ENCODE results near the gene GANAB. TPM values are rescaled to one million over a fixed set of nuclear protein-coding genes. Genes with fewer than 3 reads are reported as not detected.
A peak's percentile ranks its signal among the peaks of the same experiment; 100 is the strongest.
"Not testable (repeated sequence)": the region's sequence is repeated elsewhere in the genome, so short reads cannot be mapped to it uniquely, and the experiment has no call there.

GANAB gene
- total RNA-seq, 2 donors from 2014 or later: 310 to 312 TPM

DNA sequence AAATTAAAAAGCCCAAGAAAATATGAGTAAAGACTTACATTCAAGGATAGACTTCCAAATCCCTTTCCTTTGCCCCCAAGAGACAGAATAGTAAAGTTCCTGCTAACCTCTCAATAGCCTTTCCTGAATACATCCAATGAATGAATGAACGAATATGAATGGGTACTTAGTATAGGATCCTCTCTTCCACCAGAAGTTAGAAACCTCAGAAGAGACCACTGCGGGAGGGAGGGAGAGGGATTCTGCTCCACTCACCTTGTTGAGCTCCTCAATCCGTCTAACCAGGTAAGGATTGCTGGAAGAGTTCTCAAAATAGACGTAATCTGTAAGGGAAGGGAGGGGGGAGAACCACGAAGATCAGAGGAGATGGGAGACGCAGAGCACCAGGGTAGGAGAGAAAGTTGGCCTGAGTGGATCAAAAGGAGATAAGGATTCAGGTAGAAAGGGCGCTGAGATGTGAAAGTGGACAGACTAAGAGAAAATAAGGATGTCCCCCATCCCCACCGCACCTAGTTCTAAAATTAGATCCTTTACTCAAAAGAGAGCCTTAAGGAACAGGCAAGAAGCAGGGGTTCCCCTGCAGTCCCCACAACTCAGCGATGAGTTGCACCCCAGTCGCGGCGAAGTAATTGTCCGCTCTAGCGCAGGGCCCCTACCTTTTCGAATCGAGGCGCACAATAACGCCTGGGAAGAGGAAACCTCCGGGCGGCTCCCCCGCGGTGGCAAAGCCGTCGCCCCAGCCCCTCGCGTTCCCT is 45.9 kb downstream of the GANAB start:
- peak overlapping the region; percentile 98 for H3K27ac Mint-ChIP-seq
- peaks cover 56% of the 10 kb centered on the region for H3K4me1 Mint-ChIP-seq (ENCODE audit: low read depth)
- DNase-seq (peak; percentile 44 to 50), ATAC-seq (replicated peaks in 1 of 2) (no peak)
- no peaks in the 10 kb centered on the region for H3K27me3 Mint-ChIP-seq (ENCODE audit: low read depth)
- H3K36me3 Mint-ChIP-seq (ENCODE audit: insufficient read depth in 2 of 2): peaks cover 28 to 50% of the 10 kb centered on the region in 2 donors
- peak overlapping the region; percentile 93 to 98 for H3K4me3 Mint-ChIP-seq
- no peaks in the 10 kb centered on the region for H3K9me3 Mint-ChIP-seq

DNA sequence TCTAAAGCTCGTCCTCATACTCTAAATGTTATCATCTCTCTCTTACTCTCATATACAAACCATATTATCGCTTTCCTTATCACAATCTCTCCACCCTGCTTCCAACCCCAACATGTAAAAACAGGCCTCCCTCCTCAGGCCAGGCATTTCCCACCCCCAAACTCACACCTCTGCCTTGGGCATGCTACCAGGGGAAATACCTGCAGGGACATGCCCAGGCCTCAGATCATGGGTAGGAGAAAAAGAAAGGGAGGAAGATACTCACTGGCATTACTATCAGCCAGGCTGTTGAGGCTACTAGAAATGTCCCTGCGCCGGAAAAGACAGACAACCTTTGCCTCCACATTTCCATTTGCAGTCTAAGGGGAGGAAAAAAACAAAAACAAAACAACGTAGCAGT is 46.5 kb downstream of the GANAB start:
- no peak for ATAC-seq (replicated peaks in 1 of 2)
- no peaks in the 10 kb centered on the region for H3K9me3 Mint-ChIP-seq
- H3K27ac Mint-ChIP-seq: peak overlapping the region; percentile 98
- H3K4me1 Mint-ChIP-seq (ENCODE audit: low read depth): peaks cover 56% of the 10 kb centered on the region
- H3K4me3 Mint-ChIP-seq: peak overlapping the region; percentile 93 to 98
- DNase-seq: no peak
- no peaks in the 10 kb centered on the region for H3K27me3 Mint-ChIP-seq (ENCODE audit: low read depth)
- H3K36me3 Mint-ChIP-seq (ENCODE audit: insufficient read depth in 2 of 2): peaks cover 28 to 50% of the 10 kb centered on the region in 2 donors

DNA sequence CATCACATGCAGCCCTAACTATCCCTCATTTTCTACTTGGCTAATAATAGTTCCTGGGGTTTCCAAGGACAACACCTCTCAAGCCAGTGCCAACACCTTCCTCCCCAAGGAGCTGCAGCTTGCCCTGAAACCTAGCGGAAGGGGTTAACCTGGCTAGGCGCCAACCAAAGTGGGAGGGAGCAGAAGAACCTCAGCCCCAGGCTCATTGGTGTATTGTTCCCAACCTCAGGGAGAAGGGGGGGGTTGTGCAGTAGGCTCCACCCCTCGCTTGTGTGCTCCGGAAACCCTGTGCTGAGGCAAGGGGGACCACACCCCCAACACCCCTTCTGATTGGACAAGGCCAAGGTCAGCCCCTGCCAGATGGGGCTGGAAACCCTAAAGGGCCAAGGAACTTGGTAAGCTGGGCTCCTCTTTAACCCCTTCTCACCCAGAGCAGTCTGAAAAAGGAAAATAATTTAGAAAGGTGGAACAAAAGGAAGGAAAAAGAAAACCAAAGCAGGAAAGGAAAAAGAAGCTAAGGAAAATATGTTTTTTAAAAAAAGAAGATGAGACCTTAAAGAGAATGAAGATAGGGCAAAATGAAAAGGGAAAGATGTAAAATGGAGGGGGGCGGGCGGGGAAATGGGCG is 47.2 kb downstream of the GANAB start:
- H3K36me3 Mint-ChIP-seq (ENCODE audit: insufficient read depth in 2 of 2): peaks cover 30 to 53% of the 10 kb centered on the region in 2 donors
- DNase-seq (peak; percentile 96 to 98), ATAC-seq (replicated peaks in 1 of 2) (peak; percentile 78 to 81)
- peak overlapping the region; percentile 93 to 98 for H3K4me3 Mint-ChIP-seq
- H3K4me1 Mint-ChIP-seq (ENCODE audit: low read depth): peaks cover 61% of the 10 kb centered on the region
- H3K27me3 Mint-ChIP-seq (ENCODE audit: low read depth): no peaks in the 10 kb centered on the region
- no peaks in the 10 kb centered on the region for H3K9me3 Mint-ChIP-seq
- H3K27ac Mint-ChIP-seq: peak overlapping the region; percentile 98

DNA sequence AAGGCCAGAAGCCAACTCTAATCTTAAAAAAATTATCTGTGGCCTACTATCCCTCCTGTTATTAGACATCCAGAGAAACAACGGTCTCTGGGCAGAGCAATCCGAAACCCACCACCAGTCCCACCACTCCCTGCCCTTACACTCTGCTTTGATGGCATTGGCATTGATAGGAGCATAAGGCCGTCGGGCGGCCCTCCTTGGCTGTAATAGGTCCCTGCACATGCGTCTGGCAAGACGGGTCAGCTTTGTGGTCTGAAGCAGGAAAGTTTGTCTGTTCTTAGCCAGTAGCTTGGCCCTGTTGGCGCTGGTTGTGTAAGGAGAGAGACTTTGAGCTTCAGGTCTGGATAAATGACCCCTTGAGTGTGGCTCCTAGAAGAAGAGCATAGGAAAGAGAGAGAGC is 51.3 kb downstream of the GANAB start:
- no peak for DNase-seq
- Mint-ChIP-seq H3K36me3 (ENCODE audit: insufficient read depth in 2 of 2) (peaks cover 26 to 49% of the 10 kb centered on the region in 2 donors), H3K9me3 (no peaks in the 10 kb centered on the region), H3K27ac (peak overlapping the region; percentile 15), H3K4me3 (no peak overlapping the region), H3K4me1 (ENCODE audit: low read depth) (peaks cover 75% of the 10 kb centered on the region), H3K27me3 (ENCODE audit: low read depth) (no peaks in the 10 kb centered on the region)
- no peak for ATAC-seq (replicated peaks in 1 of 2)

DNA sequence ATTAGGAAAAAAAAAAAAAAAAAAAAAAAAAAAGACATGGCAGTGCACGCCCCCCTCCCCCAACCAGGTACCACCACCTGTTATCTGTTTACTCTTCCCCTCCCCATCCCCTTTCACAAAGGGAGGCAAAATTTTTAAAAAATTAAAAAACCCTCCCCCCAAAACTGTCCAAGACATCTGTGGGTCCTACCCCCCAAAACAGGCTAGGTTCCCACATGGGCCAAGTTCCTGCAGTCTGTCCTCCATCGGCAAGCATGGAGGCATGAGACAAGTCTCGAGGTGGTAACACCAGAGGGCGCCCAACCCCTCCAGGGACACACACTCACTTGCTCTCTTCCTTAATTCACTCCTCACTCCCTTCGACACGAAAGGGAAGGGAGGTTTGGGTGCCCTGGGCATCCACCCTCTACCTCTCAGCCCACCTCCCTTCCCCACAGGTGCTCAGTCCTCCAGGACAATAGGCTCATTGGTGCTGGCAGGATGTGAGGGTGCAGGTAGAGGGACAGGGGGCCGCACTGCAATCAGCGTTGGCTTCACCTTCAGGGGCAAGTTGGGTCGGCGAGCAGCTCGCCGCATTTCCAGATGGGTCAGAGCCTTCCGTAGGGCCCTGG is 52.9 kb downstream of the GANAB start:
- peak; percentile 78 to 85 for DNase-seq
- Mint-ChIP-seq H3K27ac (peak overlapping the region; percentile 95), H3K9me3 (no peaks in the 10 kb centered on the region), H3K27me3 (ENCODE audit: low read depth) (no peaks in the 10 kb centered on the region), H3K4me1 (ENCODE audit: low read depth) (peaks cover 71% of the 10 kb centered on the region), H3K4me3 (peak overlapping the region; percentile 75 to 83), H3K36me3 (ENCODE audit: insufficient read depth in 2 of 2) (peaks cover 14 to 40% of the 10 kb centered on the region in 2 donors)
- peak; percentile 21 to 28 for ATAC-seq (replicated peaks in 1 of 2)

DNA sequence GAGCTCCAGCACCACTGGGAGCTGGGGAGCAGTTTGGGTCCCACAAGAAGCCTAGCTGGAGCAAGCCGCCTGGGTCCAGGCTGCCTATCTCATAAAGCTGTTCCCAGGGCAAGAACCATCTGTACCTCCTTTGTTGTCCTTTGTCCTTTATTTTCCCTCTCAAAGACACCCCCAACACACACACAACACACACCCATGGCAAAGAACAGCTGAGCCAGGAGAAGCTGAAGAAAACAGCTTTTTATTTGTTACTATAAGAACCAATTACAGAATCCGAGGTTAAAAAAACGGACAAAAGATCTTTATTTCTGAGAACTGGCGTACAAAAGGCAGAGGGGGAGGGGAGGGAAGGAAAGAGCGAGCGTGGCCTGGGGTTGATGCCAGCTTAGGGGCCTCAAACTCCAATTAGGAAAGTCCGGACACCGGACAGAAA is 53.4 kb downstream of the GANAB start:
- no peak for ATAC-seq (replicated peaks in 1 of 2)
- peak overlapping the region; percentile 90 for H3K27ac Mint-ChIP-seq
- no peaks in the 10 kb centered on the region for H3K9me3 Mint-ChIP-seq
- peaks cover 11 to 35% of the 10 kb centered on the region in 2 donors for H3K36me3 Mint-ChIP-seq (ENCODE audit: insufficient read depth in 2 of 2)
- H3K4me1 Mint-ChIP-seq (ENCODE audit: low read depth): peaks cover 65% of the 10 kb centered on the region
- H3K4me3 Mint-ChIP-seq: peak overlapping the region; percentile 97 to 99
- no peaks in the 10 kb centered on the region for H3K27me3 Mint-ChIP-seq (ENCODE audit: low read depth)
- DNase-seq: no peak

DNA sequence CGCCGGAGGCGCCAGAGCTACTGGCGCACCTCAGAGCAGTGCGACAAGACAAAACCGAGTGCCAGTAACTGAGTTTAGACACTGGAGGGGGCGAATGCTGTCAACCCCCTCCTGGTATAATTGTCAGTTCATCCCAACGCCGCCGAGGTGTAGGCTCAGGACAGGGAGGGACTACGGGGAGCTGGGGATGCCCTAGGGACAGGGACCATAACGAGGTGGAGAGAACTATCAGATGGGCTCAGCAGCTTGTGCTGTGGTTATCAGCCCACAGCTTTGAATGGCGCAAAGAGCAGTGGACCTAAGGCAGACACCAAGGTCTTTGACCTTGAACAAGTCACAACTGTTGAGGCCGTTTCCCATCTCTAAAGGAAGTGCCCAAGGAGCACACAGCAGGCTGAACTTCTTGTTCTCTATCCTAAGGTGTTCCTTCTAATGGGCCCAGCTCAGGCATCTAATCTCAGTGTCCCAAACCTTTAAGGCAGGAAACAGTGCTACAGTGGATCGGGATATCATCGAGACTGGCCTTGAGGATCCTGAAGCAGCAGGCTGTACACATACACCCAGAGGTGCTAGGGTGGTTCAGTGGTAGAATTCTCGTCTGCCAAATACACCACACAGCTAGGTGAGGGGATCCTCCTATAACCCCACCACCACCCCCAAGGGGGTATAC is 54.1 kb downstream of the GANAB start:
- Mint-ChIP-seq H3K36me3 (ENCODE audit: insufficient read depth in 2 of 2) (peaks cover 8 to 30% of the 10 kb centered on the region in 2 donors), H3K4me3 (peak overlapping the region; percentile 97 to 99), H3K9me3 (no peaks in the 10 kb centered on the region), H3K27me3 (ENCODE audit: low read depth) (no peaks in the 10 kb centered on the region), H3K27ac (peak overlapping the region; percentile 92), H3K4me1 (ENCODE audit: low read depth) (peaks cover 58% of the 10 kb centered on the region)
- DNase-seq: no peak
- ATAC-seq (replicated peaks in 1 of 2): no peak

DNA sequence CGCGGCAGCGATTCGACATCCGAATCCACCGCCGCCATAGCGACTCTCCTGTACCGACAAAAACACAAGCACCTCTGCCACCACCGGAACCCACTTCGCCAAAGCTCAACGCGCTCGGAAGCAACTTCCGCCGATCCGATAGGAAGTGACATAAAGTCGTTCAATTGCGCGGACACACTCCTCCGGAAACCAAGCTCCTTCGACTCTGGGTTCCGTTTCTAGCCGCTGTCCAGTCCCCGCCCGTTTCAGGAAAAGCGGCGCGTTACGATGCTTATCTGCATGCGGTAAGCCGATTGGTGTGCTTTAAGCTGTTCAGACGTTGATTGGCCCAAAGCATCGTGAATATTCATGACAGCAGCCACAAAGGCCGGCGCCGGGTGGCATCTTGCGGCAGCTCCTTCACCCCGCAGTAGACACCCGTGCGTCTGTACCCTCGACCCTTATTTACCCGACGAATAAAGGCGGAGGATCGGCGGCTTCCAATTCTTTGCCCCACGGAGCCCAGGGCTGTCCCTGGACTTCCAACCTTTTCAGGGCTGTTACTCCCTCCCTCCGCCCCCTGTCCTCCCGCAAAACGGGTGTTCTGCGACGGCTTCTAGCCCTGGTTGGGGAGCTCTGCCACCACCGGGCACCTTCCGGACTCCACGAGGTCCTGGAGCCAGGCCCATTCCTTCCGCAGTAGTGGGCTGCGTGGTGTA is 54.8 kb downstream of the GANAB start, which contains the start of gene TUT1:
TSS of gene TUT1 (minus strand) at position 76 of the 698 bp plus-strand sequence. CDS start at position 38, 38 bp downstream.
- no peaks in the 10 kb centered on the region for H3K27me3 Mint-ChIP-seq (ENCODE audit: low read depth)
- peaks cover 56% of the 10 kb centered on the region for H3K4me1 Mint-ChIP-seq (ENCODE audit: low read depth)

DNA sequence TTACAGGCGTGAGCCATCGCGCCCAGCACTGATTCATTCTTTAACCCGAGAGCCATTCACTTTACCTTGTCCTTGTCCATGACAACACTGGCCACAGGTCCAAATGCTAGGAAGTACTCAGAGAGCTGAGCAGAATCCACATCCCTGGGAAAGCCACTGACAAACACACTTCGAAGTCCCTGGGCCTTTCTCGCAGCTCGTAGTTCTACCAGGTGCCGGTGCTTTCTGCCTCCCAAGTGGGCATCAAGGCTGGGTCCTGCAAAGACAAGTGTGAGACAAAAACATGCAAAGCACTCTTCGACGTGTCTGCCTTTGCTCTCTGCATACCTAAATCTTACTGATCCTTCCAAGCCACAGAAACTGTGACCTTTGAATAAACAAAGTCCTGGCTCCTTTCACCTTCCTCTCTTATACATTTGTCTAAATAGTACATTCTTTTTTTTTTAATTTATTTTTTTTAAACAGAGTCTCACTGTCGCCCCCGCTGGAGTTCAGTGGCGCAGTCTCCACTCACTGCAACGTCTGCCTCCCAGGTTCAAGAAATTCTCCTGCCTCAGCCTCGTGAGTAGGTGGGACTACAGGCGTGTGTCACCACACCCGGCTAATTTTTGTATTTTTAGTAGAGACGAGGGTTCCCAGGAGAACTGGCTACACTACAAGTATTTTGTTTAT is 57.3 kb downstream of the GANAB start:
- peaks cover 5 to 20% of the 10 kb centered on the region in 2 donors for H3K36me3 Mint-ChIP-seq (ENCODE audit: insufficient read depth in 2 of 2)

More for the DNA sequence above, 54.8 kb downstream of the GANAB start, which contains the start of gene TUT1:
- Mint-ChIP-seq H3K4me3 (peak within 1 kb of the TSS; percentile 97 to 99), H3K9me3 (no peaks in the 10 kb centered on the region), H3K36me3 (ENCODE audit: insufficient read depth in 2 of 2) (peaks cover 5 to 26% of the 10 kb centered on the region in 2 donors), H3K27ac (peak within 1 kb of the TSS; percentile 98)
- peak; percentile 94 to 96 for DNase-seq
- ATAC-seq (replicated peaks in 1 of 2): peak; percentile 90 to 91

DNA sequence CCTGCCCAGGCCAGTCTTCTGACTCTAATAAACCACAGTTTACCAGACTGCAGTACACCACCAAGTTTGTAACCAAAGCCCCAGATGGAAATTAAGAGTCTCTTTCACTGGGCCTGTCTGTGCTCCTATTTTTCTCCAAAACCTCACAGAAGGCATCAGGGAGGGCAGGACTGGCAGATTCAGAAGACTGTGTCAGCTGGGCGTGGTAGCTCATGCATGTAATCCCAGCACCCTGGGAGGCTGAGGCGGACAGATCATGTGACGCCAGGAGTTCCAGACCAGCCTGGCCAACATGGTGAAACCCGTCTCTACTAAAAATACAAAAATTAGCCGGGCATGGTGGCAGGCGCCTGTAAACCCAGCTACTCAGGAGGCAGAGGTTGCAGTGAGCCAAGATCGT is 61.1 kb downstream of the GANAB start:
- not testable (repeated sequence) for H3K27ac Mint-ChIP-seq; H3K9me3 Mint-ChIP-seq; H3K4me3 Mint-ChIP-seq; ATAC-seq (replicated peaks in 1 of 2); H3K27me3 Mint-ChIP-seq (ENCODE audit: low read depth); DNase-seq
- Mint-ChIP-seq H3K4me1 (ENCODE audit: low read depth) (peaks cover 13% of the 10 kb centered on the region), H3K36me3 (ENCODE audit: insufficient read depth in 2 of 2) (peaks cover 2 to 14% of the 10 kb centered on the region in 2 donors)

More for the DNA sequence above, 57.3 kb downstream of the GANAB start:
- ATAC-seq (replicated peaks in 1 of 2) (no peak), DNase-seq (peak in 1 of 2 donors; percentile 37)
- Mint-ChIP-seq H3K4me1 (ENCODE audit: low read depth) (peaks cover 45% of the 10 kb centered on the region), H3K27me3 (ENCODE audit: low read depth) (no peaks in the 10 kb centered on the region), H3K27ac (no peak overlapping the region), H3K9me3 (no peaks in the 10 kb centered on the region), H3K4me3 (peak overlapping the region; percentile 97 to 99)

DNA sequence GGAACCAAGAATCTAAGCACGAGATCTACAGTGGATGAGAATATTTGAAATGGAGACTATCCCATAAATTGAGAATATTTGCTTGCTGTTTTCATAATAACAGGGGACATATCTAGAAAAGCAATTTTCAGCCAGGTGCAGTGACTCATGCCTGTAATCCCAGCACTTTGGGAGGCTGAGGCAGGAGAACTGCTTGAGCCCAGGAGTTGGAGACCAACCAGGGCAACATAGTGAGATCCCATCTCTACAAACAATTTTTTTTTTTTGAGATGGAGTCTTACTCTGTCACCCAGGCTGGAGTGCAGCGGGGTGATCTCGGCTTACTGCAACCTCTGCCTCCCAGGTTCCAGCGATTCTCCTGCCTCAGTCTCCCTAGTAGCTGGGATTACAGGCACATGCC is 64.7 kb downstream of the GANAB start:
- H3K4me3 Mint-ChIP-seq; H3K27me3 Mint-ChIP-seq (ENCODE audit: low read depth); ATAC-seq (replicated peaks in 1 of 2); H3K4me1 Mint-ChIP-seq (ENCODE audit: low read depth); DNase-seq; H3K9me3 Mint-ChIP-seq; H3K27ac Mint-ChIP-seq: not testable (repeated sequence)
- H3K36me3 Mint-ChIP-seq (ENCODE audit: insufficient read depth in 2 of 2): peaks cover 2 to 12% of the 10 kb centered on the region in 2 donors
